SU-DHL-6 (cell line): ENCODE measurements around the gene SETDB2.

ENCODE experiments used
- EZH2phosphoT487 ChIP-seq: fragments of 200-600 bp; sonication (generic), shearing (Covaris generic); conservative IDR thresholded peaks from 2 replicates; pipeline ENCODE4 v1.6.1; 2018; ENCODE audit warnings: mild to moderate bottlenecking, antibody characterized with exemption, low read length, moderate library complexity, mixed read lengths
- TF ChIP-seq, protein P1 (sequence below): fragments of 200-600 bp; sonication (generic); IDR thresholded peaks from one replicate; pipeline ENCODE4 v1.5.1; 2017; ENCODE audit warnings: antibody characterized with exemption, mild to moderate bottlenecking, low read length, moderate library complexity; ENCODE audit not compliant: insufficient read depth, poor library complexity, severe bottlenecking

DNA sequence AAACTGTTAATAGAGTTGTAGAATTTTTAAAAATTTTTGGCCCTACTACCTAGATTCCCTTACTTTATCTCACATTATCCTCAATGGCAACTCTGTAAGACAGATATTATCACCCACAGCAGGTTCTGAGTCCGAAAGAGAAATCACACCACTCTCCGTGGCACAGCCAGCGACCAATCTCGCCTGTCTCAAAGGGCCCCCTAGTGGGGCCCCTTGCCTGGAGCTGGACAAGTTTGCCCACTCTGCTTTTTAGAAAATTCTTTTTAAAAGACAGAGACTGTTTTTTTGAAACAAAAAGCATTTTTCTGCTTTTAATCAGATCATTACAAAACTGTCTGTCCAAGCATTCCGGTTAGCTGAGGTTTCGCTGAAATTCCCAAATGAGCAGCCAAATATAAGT lies 73.4 kb downstream of the SETDB2 start:
- TF ChIP-seq, protein P1, sequence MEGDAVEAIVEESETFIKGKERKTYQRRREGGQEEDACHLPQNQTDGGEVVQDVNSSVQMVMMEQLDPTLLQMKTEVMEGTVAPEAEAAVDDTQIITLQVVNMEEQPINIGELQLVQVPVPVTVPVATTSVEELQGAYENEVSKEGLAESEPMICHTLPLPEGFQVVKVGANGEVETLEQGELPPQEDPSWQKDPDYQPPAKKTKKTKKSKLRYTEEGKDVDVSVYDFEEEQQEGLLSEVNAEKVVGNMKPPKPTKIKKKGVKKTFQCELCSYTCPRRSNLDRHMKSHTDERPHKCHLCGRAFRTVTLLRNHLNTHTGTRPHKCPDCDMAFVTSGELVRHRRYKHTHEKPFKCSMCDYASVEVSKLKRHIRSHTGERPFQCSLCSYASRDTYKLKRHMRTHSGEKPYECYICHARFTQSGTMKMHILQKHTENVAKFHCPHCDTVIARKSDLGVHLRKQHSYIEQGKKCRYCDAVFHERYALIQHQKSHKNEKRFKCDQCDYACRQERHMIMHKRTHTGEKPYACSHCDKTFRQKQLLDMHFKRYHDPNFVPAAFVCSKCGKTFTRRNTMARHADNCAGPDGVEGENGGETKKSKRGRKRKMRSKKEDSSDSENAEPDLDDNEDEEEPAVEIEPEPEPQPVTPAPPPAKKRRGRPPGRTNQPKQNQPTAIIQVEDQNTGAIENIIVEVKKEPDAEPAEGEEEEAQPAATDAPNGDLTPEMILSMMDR = peak; percentile 11
- no peak for TF ChIP-seq EZH2phosphoT487
